Measurements from ENCODE around the gene BAZ2A. TPM values are rescaled to one million over a fixed set of nuclear protein-coding genes. Genes with fewer than 3 reads are reported as not detected.
A peak's percentile ranks its signal among the peaks of the same experiment; 100 is the strongest.

The BAZ2A gene
- total RNA-seq, 4 donors from 2014 or later, result 40.5 to 65.8 (median 55.4) TPM

DNA sequence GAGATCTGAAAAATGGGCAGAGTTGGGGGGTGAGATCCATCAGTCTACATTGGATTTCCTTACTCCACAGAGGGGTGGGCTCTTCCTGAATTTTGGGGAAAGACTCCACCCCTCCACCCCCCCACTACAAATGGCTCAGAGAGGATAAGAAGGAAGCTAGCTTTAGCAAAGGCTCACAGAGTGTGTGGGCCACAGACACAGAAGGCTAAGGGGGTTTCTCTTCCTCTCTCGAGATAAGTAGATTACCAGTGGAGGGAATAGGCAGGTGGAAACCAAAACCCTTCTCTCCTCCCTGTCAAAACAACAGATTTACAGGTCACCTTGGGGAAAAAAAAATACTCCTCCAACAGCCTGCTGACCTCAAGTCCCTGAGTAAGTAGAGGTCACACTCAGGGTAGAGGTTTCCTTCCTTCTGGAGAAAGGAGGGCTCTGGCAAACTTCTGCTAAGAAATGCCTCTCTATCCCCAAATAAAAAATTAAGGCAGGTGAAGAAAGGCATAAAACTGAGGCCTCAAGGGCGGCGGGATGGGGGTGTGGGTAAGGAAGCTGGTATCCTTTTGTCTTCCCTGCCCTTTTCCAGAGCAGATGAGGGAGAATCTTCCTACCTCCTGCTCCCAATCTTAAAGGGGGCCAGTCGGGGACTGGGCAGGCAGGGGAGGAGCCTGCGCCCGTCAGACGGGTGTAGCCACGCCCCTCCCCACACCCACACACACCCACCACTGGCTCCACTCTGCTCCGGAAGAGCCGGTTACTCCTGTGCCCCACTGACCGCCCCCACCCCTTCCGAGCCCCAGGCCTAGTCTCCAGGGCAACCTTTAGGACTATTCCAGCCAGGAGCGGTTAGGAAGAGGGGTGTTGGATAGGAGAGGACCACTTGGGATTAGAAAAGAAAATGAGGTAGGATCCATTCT is 1.9 kb upstream of the BAZ2A start:
- intact Hi-C loops (cut with DNase I; ENCODE audit: low total_unique reads) (loop anchor here (2.0 to 10.0 kb wide), 5 partner anchors 111 to 907 kb away; partner anchors contain the start of genes CD63, COQ10A, DDIT3 and MBD6), in situ Hi-C loops (cut with MboI; ENCODE audit: low sequenced_read_pairs in 4 of 4) (loop anchor here in 2 of 4 donors (10.0 to 25.0 kb wide), 2 partner anchors 93 to 880 kb away; partner anchors contain the start of genes DDIT3 (in 1 of the 2), MBD6 (in 1 of the 2) and NACA (in 1 of the 2))
- DNase-seq, result peak; percentile 53 to 64
- H3K4me1 ChIP-seq, result peaks cover 61 to 70% of the 10 kb centered on the region in 2 donors
- no peaks in the 10 kb centered on the region for H3K9me3 ChIP-seq
- H3K27me3 ChIP-seq, result no peaks in the 10 kb centered on the region
- no peaks in the 10 kb centered on the region for H3K36me3 ChIP-seq
- H3K4me3 ChIP-seq, result peak overlapping the region; percentile 17 to 37 (median 21)
- TF ChIP-seq, protein P1, sequence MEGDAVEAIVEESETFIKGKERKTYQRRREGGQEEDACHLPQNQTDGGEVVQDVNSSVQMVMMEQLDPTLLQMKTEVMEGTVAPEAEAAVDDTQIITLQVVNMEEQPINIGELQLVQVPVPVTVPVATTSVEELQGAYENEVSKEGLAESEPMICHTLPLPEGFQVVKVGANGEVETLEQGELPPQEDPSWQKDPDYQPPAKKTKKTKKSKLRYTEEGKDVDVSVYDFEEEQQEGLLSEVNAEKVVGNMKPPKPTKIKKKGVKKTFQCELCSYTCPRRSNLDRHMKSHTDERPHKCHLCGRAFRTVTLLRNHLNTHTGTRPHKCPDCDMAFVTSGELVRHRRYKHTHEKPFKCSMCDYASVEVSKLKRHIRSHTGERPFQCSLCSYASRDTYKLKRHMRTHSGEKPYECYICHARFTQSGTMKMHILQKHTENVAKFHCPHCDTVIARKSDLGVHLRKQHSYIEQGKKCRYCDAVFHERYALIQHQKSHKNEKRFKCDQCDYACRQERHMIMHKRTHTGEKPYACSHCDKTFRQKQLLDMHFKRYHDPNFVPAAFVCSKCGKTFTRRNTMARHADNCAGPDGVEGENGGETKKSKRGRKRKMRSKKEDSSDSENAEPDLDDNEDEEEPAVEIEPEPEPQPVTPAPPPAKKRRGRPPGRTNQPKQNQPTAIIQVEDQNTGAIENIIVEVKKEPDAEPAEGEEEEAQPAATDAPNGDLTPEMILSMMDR (IDR thresholded peaks at IDR 0.05 in 4 of 5, conservative IDR thresholded peaks at IDR 0.05 in 1 of 5), result no peak
- TF ChIP-seq POLR2A (IDR thresholded peaks at IDR 0.05), result no peak
- no peak for ATAC-seq
- peak overlapping the region; percentile 95 to 99 (median 97) for H3K27ac ChIP-seq

DNA sequence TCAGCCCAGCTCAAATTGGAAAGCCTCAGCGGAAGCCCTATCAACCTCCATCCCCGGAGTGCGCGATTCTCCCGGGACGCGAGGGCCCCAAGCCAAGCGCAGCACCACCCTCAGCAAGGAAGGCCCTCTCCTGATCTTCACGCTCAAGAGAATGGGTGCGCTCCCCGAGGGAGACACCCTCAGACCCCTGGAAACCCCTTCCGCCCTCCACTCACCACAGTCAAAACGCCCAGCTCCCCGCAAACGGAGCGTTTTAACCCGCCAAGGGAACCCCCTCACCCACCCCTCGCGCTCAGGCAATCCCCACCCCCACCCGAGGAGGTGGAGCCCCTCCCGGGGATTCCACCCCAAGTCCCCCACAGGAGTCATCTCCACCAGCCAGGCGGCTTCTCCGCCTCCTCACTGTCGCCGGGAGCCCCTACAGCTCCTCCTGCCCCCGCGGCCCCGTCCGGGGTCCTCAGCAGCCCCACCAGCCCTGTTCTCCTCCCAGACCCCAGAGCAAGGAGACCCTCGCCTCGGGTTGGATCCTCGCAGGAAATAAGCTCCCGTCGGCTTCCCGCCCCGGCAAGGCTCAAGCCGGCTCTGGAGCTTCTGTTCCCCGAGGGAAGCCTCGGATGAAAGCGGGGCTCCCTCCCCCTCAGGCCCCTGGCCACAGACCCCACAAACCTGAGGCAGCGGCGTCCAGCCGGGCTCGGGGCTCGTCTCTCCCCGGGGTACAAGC is 507 bp downstream of the BAZ2A start:
- peaks cover 73% of the 10 kb centered on the region in 2 donors for H3K4me1 ChIP-seq
- H3K27ac ChIP-seq, result peak overlapping the region; percentile 96 to 100 (median 98)
- TF ChIP-seq, protein P1 (IDR thresholded peaks at IDR 0.05 in 4 of 5, conservative IDR thresholded peaks at IDR 0.05 in 1 of 5), result no peak
- TF ChIP-seq POLR2A (IDR thresholded peaks at IDR 0.05), result no peak
- H3K9me3 ChIP-seq, result no peaks in the 10 kb centered on the region
- no peaks in the 10 kb centered on the region for H3K27me3 ChIP-seq
- H3K36me3 ChIP-seq, result peaks cover 0 to 7% of the 10 kb centered on the region in 2 donors
- peak overlapping the region; percentile 95 to 100 (median 99) for H3K4me3 ChIP-seq
- ATAC-seq, result peak; percentile 42 to 45
- in situ Hi-C loops (cut with MboI; ENCODE audit: low sequenced_read_pairs in 4 of 4) (loop anchor here in 2 of 4 donors (10.0 to 25.0 kb wide), 2 partner anchors 95 to 883 kb away; partner anchors contain the start of genes DDIT3 (in 1 of the 2), MBD6 (in 1 of the 2) and NACA (in 1 of the 2)), intact Hi-C loops (cut with DNase I; ENCODE audit: low total_unique reads) (loop anchor here (2.0 to 10.0 kb wide), 5 partner anchors 109 to 905 kb away; partner anchors contain the start of genes CD63, COQ10A, DDIT3 and MBD6)
- no peak for DNase-seq

DNA sequence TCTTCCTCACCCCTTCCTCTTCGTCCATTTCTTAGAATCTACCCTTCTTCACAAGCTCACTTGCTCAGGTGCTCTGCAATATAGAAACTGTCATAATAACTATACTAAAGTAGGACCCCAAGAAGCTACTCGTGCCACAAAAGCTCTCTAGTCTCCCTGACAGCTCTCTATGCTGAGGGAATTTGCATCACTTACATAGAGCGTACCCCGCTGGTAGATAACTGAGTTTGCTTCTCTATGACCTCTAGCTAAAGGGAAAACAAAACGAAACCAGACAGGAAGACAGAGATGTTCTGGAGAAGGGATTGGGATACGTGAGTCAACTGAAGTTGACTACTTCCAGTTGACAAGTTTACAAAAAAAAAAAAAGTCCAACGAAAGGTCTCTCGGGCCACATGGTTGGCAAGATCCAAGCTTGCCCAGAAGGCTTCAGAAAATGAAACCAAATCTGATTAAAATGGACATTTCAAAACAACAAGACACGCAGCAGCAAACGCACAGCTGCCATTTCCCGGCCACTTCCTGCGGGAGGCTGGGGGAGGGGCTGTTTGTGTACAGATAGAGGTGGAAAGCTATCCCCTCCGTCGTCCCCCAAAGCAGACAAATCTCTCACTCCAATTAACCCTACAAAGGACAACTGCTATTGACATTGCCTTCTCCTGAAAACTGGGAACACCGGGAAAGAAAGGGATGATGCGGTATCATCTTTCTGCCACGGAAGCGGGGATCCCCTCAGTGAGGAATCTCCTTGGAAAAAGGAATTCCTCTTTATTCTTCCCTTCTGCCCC is 1.3 kb downstream of the BAZ2A start:
- DNase-seq, result peak; percentile 52 to 75
- H3K27me3 ChIP-seq, result no peaks in the 10 kb centered on the region
- ATAC-seq, result peak; percentile 53 to 68

More for the DNA sequence above, 1.3 kb downstream of the BAZ2A start:
- Histone ChIP-seq H3K9me3 (no peaks in the 10 kb centered on the region), H3K4me1 (peaks cover 74 to 76% of the 10 kb centered on the region in 2 donors), H3K27ac (peak overlapping the region; percentile 96 to 100 (median 98)), H3K4me3 (peak overlapping the region; percentile 95 to 100 (median 99)), H3K36me3 (peaks cover 0 to 7% of the 10 kb centered on the region in 2 donors)
- in situ Hi-C loops (cut with MboI; ENCODE audit: low sequenced_read_pairs in 4 of 4) (loop anchor here in 1 of 4 donors (25.0 kb wide), 1 partner anchor 883 kb away; the partner anchor contains the start of genes DDIT3 and MBD6), intact Hi-C loops (cut with DNase I; ENCODE audit: low total_unique reads) (no loop called here)
- TF ChIP-seq POLR2A (IDR thresholded peaks at IDR 0.05), result peak; percentile 26 to 36
- TF ChIP-seq, protein P1 (IDR thresholded peaks at IDR 0.05 in 4 of 5, conservative IDR thresholded peaks at IDR 0.05 in 1 of 5), result no peak
